ENCODE measurements around the gene ST6GALNAC3.

GRCh38 chr1:76065270-76065669, 9.3 kb upstream of the ST6GALNAC3 start:
- TF ChIP-seq, protein P1, sequence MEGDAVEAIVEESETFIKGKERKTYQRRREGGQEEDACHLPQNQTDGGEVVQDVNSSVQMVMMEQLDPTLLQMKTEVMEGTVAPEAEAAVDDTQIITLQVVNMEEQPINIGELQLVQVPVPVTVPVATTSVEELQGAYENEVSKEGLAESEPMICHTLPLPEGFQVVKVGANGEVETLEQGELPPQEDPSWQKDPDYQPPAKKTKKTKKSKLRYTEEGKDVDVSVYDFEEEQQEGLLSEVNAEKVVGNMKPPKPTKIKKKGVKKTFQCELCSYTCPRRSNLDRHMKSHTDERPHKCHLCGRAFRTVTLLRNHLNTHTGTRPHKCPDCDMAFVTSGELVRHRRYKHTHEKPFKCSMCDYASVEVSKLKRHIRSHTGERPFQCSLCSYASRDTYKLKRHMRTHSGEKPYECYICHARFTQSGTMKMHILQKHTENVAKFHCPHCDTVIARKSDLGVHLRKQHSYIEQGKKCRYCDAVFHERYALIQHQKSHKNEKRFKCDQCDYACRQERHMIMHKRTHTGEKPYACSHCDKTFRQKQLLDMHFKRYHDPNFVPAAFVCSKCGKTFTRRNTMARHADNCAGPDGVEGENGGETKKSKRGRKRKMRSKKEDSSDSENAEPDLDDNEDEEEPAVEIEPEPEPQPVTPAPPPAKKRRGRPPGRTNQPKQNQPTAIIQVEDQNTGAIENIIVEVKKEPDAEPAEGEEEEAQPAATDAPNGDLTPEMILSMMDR (IDR thresholded peaks at IDR 0.05 in 2 of 3, conservative IDR thresholded peaks at IDR 0.05 in 1 of 3; ENCODE audit: borderline replicate concordance in 1 of 3, insufficient read depth in 1 of 3, low read depth in 2 of 3, low read length in 2 of 3) = no peak
- no peak for TF ChIP-seq EZH2phosphoT487 (IDR thresholded peaks at IDR 0.05; ENCODE audit: borderline replicate concordance)
- TF ChIP-seq ZNF274 (IDR thresholded peaks at IDR 0.05; ENCODE audit: low read depth, low read length) = no peak
- TF ChIP-seq ELF1 (IDR thresholded peaks at IDR 0.05; ENCODE audit: borderline replicate concordance, low read depth) = no peak
- no peak for TF ChIP-seq POLR2AphosphoS5 (IDR thresholded peaks at IDR 0.05; ENCODE audit: low read depth, low read length)
- TF ChIP-seq RAD21 (IDR thresholded peaks at IDR 0.05; ENCODE audit: low read depth) = no peak
- no peak for TF ChIP-seq POLR2A (IDR thresholded peaks at IDR 0.05; ENCODE audit: borderline replicate concordance, extremely low read depth, insufficient read depth, insufficient read length)
- no peak for TF ChIP-seq YY1 (IDR thresholded peaks at IDR 0.05; ENCODE audit: extremely low read depth, insufficient replicate concordance, low read depth, low read length)
- no peak for TF ChIP-seq EZH2 (IDR thresholded peaks at IDR 0.05)
- no peak for TF ChIP-seq SP1 (IDR thresholded peaks at IDR 0.05; ENCODE audit: low read depth)
- TF ChIP-seq EGR1 (IDR thresholded peaks at IDR 0.05; ENCODE audit: low read depth) = no peak

Measured in HCT116 (cell line).